Immature natural killer cell (primary cell): Measurements from ENCODE around the gene EMP2. TPM values are rescaled to one million over a fixed set of nuclear protein-coding genes. Genes with fewer than 3 reads are reported as not detected.

ENCODE experiments used
- DNase-seq, 3 donors: peaks; one replicate each; pipeline ENCODE4 v3.0.0; 2022; ENCODE audit warnings: mixed read lengths in 1 of 3
- H3K27ac Mint-ChIP-seq, 6 donors: one replicate each; pipeline ENCODE4 v1.8.0; 2020; ENCODE audit warnings: mixed read lengths in 6 of 6, mild to moderate bottlenecking in 5 of 6, inconsistent platforms in 4 of 6, moderate library complexity in 3 of 6
- H3K27me3 Mint-ChIP-seq, 3 donors: one replicate each; pipeline ENCODE4 v1.8.0; 2020 to 2021; ENCODE audit warnings: low read depth in 3 of 3, mild to moderate bottlenecking in 3 of 3, mixed read lengths in 3 of 3, moderate library complexity in 3 of 3, inconsistent platforms in 1 of 3
- H3K36me3 Mint-ChIP-seq, 3 donors: one replicate each; pipeline ENCODE4 v1.8.0; 2020; ENCODE audit warnings: mixed read lengths in 3 of 3, inconsistent platforms in 2 of 3, mild to moderate bottlenecking in 2 of 3
- H3K4me1 Mint-ChIP-seq, 2 donors: one replicate each; pipeline ENCODE4 v1.8.0; 2020; ENCODE audit warnings: inconsistent platforms in 2 of 2, mild to moderate bottlenecking in 2 of 2, mixed read lengths in 2 of 2, moderate library complexity in 1 of 2
- H3K4me3 Mint-ChIP-seq, 5 donors: one replicate each; pipeline ENCODE4 v1.8.0; 2020; ENCODE audit warnings: mild to moderate bottlenecking in 5 of 5, mixed read lengths in 5 of 5, inconsistent platforms in 3 of 5, moderate library complexity in 3 of 5
- H3K9me3 Mint-ChIP-seq, 6 donors: one replicate each; pipeline ENCODE4 v1.8.0; 2020; ENCODE audit warnings: mild to moderate bottlenecking in 6 of 6, mixed read lengths in 6 of 6, inconsistent platforms in 4 of 6, moderate library complexity in 3 of 6
- polyA plus RNA-seq, 3 donors: library from polyadenylated mRNA; unstranded; fragments of 300-500 nt; fragmentation: Illumina TruSeq; gene quantifications; one replicate each; pipeline ENCODE4 v1.2.3, GENCODE V29; 2021

EMP2 gene
- polyA plus RNA-seq, 3 donors from 2014 or later = not detected

- Mint-ChIP-seq H3K4me1 (peaks cover 0 to 5% of the 10 kb centered on the region in 2 donors), H3K36me3 (no peaks in the 10 kb centered on the region), H3K27me3 (peaks cover 0 to 9% (median 4%) of the 10 kb centered on the region in 3 donors), H3K9me3 (no peaks in the 10 kb centered on the region), H3K4me3 (no peak overlapping the region), H3K27ac (no peak overlapping the region)
- no peak for DNase-seq
Measured at GRCh38 chr16:10526962-10527361, 53.4 kb downstream of the EMP2 start.

- no peak overlapping the region for H3K4me3 Mint-ChIP-seq
- H3K9me3 Mint-ChIP-seq = no peaks in the 10 kb centered on the region
- H3K4me1 Mint-ChIP-seq = peaks cover 0 to 5% of the 10 kb centered on the region in 2 donors
- no peak for DNase-seq
- no peaks in the 10 kb centered on the region for H3K36me3 Mint-ChIP-seq
- H3K27me3 Mint-ChIP-seq = peaks cover 0 to 9% (median 3%) of the 10 kb centered on the region in 3 donors
- H3K27ac Mint-ChIP-seq = no peak overlapping the region
Measured at GRCh38 chr16:10525214-10525825, 55.1 kb downstream of the EMP2 start.

DNA sequence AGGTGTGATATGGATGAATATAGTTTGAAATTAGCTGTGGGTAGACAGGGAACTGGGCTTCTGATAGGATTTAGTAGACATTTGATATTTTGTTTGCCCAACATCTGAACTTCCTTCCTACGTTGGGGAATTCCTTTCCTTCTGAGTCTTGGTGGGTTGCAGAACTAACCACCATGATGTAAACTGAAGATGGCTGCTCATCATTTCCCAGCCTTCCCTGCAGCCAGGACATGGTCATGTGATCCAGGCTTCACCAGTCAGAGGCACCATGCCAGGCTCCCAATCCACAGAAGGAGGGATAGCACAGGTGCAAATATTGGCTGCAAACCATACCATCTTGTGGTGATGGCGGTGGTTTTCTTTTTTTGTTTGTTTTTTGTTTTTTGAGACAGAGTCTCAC is 57.4 kb downstream of the EMP2 start:
- no peak overlapping the region for H3K4me3 Mint-ChIP-seq
- no peak overlapping the region for H3K27ac Mint-ChIP-seq
- DNase-seq = no peak
- peaks cover 2 to 15% (median 3%) of the 10 kb centered on the region in 3 donors for H3K27me3 Mint-ChIP-seq
- no peaks in the 10 kb centered on the region for H3K9me3 Mint-ChIP-seq
- no peaks in the 10 kb centered on the region for H3K4me1 Mint-ChIP-seq
- no peaks in the 10 kb centered on the region for H3K36me3 Mint-ChIP-seq

DNA sequence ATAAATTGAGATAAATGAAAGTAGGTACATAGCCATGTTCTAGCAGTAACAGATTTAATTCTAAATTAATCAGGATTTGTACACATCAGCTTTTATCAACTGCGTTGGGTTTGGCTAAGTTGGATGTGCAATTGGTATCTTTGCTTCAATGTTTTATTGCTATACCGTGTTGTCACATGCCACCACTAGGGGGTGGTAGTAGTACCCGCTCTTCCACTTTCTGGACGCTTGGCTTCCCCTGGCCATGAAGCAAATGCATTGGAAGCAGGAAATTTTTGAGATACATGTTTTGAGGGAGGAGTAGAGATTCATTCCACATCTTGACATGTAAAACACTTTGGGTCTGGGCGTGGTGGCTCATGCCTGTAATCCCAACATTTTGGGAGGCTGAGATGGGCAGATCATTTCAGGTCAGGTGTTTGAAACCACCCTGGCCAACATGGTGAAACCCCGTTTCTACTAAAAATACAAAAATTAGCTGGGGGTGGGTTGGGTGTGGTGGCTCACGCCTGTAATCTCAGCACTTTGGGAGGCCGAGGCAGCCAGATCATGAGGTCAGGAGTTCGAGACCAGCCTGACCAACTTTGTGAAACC is 58.6 kb downstream of the EMP2 start:
- H3K27ac Mint-ChIP-seq = no peak overlapping the region
- H3K4me3 Mint-ChIP-seq = no peak overlapping the region
- peaks cover 2 to 15% (median 3%) of the 10 kb centered on the region in 3 donors for H3K27me3 Mint-ChIP-seq
- H3K4me1 Mint-ChIP-seq = no peaks in the 10 kb centered on the region
- peak; percentile 12 to 32 (median 31) for DNase-seq
- no peaks in the 10 kb centered on the region for H3K36me3 Mint-ChIP-seq
- no peaks in the 10 kb centered on the region for H3K9me3 Mint-ChIP-seq

- DNase-seq = no peak
- H3K9me3 Mint-ChIP-seq = no peaks in the 10 kb centered on the region
- H3K4me3 Mint-ChIP-seq = no peak overlapping the region
- no peaks in the 10 kb centered on the region for H3K36me3 Mint-ChIP-seq
- no peaks in the 10 kb centered on the region for H3K4me1 Mint-ChIP-seq
- peaks cover 2 to 13% (median 3%) of the 10 kb centered on the region in 3 donors for H3K27me3 Mint-ChIP-seq
- no peak overlapping the region for H3K27ac Mint-ChIP-seq
Measured at GRCh38 chr16:10520869-10521578, 59.4 kb downstream of the EMP2 start.

DNA sequence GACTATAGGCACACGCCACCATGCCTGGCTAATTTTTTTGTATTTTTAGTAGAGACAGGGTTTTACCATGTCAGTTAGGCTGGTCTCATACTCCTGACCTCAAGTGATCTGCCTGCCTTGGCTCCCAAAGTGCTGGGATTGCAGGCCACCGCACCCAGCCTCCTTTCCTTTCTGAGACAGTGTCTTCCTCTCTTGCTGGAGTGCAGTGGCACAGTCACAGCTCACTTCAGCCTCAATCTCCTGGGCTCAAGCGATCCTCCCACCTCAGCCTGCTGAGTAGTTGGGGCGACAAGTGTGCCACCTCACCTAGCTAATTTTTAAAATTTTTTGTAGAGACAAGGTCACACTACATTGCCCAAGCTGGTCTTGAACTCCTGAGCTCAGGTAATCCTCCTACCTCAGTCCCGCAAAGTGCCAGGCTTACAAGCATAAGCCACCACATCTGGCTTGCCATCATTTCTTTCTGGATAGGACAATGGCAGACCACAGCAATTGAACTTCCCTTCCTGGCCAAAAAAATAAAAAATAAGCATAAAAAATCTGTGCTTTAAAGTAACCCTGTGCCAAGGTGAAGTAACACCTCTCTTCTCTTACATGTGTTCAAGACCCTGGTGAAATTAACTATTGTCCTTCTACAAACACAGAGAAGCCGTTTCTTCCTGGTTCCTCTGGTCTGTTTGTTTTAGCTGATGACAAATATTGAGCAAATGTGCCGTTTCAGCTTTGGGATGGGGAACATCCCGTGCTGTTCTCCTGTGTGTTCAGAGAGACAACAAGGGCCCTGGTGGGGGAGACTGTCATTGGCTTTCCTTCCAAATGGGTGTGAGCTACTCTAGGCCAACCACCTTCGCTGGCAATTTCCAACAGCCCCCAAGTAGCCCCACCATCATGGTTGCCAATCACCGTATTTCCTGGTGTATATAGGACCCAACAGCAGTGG is 60.2 kb downstream of the EMP2 start:
- Mint-ChIP-seq H3K4me1 (no peaks in the 10 kb centered on the region), H3K27ac (no peak overlapping the region)

GRCh38 chr16:10519297-10519696 is 61.1 kb downstream of the EMP2 start:
- peaks cover 2 to 6% (median 3%) of the 10 kb centered on the region in 3 donors for H3K27me3 Mint-ChIP-seq
- no peak for DNase-seq
- no peak overlapping the region for H3K27ac Mint-ChIP-seq
- no peaks in the 10 kb centered on the region for H3K4me1 Mint-ChIP-seq
- H3K9me3 Mint-ChIP-seq = no peaks in the 10 kb centered on the region
- no peak overlapping the region for H3K4me3 Mint-ChIP-seq
- no peaks in the 10 kb centered on the region for H3K36me3 Mint-ChIP-seq

More for the DNA sequence above, 60.2 kb downstream of the EMP2 start:
- Mint-ChIP-seq H3K27me3 (peaks cover 2 to 6% (median 3%) of the 10 kb centered on the region in 3 donors), H3K4me3 (no peak overlapping the region), H3K36me3 (no peaks in the 10 kb centered on the region), H3K9me3 (no peaks in the 10 kb centered on the region)
- no peak for DNase-seq

- H3K27ac Mint-ChIP-seq = no peak overlapping the region
- peaks cover 2 to 9% (median 3%) of the 10 kb centered on the region in 3 donors for H3K27me3 Mint-ChIP-seq
- H3K4me3 Mint-ChIP-seq = no peak overlapping the region
- no peaks in the 10 kb centered on the region for H3K4me1 Mint-ChIP-seq
- no peaks in the 10 kb centered on the region for H3K9me3 Mint-ChIP-seq
- H3K36me3 Mint-ChIP-seq = no peaks in the 10 kb centered on the region
- DNase-seq = no peak
Measured at GRCh38 chr16:10518479-10519041, 61.8 kb downstream of the EMP2 start.

DNA sequence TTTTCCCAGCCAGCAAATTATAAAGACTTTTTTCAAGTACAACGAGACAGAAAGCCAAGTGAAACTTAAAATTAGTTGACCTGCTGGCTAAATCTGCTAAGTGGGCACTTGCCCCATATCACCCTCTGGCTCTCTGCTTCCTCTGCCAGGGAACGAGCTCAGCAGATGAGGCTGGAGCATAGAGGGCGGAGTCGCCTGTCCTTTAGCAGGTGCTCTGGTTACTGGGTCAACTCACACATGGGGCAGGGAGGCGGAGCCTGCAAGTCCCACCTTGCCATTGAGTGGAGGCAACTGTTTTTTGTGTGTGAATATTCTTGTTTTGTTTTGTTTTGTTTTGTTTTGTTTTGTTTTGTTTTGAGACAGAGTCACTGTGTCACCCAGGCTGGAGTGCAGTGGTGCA is 62.5 kb downstream of the EMP2 start:
- Mint-ChIP-seq H3K27me3 (peaks cover 2 to 9% (median 3%) of the 10 kb centered on the region in 3 donors), H3K9me3 (no peaks in the 10 kb centered on the region), H3K36me3 (no peaks in the 10 kb centered on the region), H3K4me1 (no peaks in the 10 kb centered on the region), H3K27ac (no peak overlapping the region), H3K4me3 (no peak overlapping the region)
- DNase-seq = no peak

GRCh38 chr16:10514369-10515055 is 65.9 kb downstream of the EMP2 start:
- peaks cover 2 to 3% (median 2%) of the 10 kb centered on the region in 3 donors for H3K27me3 Mint-ChIP-seq
- peak; percentile 32 to 46 (median 35) for DNase-seq
- no peaks in the 10 kb centered on the region for H3K4me1 Mint-ChIP-seq
- H3K27ac Mint-ChIP-seq = no peak overlapping the region
- H3K9me3 Mint-ChIP-seq = no peaks in the 10 kb centered on the region
- H3K4me3 Mint-ChIP-seq = no peak overlapping the region
- H3K36me3 Mint-ChIP-seq = no peaks in the 10 kb centered on the region

GRCh38 chr16:10511829-10512228 is 68.6 kb downstream of the EMP2 start:
- no peaks in the 10 kb centered on the region for H3K36me3 Mint-ChIP-seq
- no peaks in the 10 kb centered on the region for H3K4me1 Mint-ChIP-seq
- no peak for DNase-seq
- H3K9me3 Mint-ChIP-seq = no peaks in the 10 kb centered on the region
- peaks cover 2 to 6% (median 3%) of the 10 kb centered on the region in 3 donors for H3K27me3 Mint-ChIP-seq
- no peak overlapping the region for H3K27ac Mint-ChIP-seq
- no peak overlapping the region for H3K4me3 Mint-ChIP-seq

GRCh38 chr16:10510279-10510678 is 70.1 kb downstream of the EMP2 start:
- H3K4me3 Mint-ChIP-seq = no peak overlapping the region

GRCh38 chr16:10509534-10510025 is 70.8 kb downstream of the EMP2 start:
- Mint-ChIP-seq H3K27me3 (peaks cover 4 to 7% (median 7%) of the 10 kb centered on the region in 3 donors), H3K36me3 (no peaks in the 10 kb centered on the region), H3K4me3 (no peak overlapping the region), H3K9me3 (no peaks in the 10 kb centered on the region), H3K4me1 (no peaks in the 10 kb centered on the region), H3K27ac (no peak overlapping the region)
- DNase-seq = peak; percentile 59 to 71 (median 62)

More at GRCh38 chr16:10510279-10510678, 70.1 kb downstream of the EMP2 start:
- Mint-ChIP-seq H3K27me3 (peaks cover 4 to 7% (median 6%) of the 10 kb centered on the region in 3 donors), H3K36me3 (no peaks in the 10 kb centered on the region), H3K4me1 (no peaks in the 10 kb centered on the region), H3K9me3 (no peaks in the 10 kb centered on the region), H3K27ac (no peak overlapping the region)
- no peak for DNase-seq
